H1 (cell line): ENCODE data around the gene AKT1. TPM values are rescaled to one million over a fixed set of nuclear protein-coding genes. Genes with fewer than 3 reads are reported as not detected.

Source experiments
- CTCF ChIA-PET: fragments of 300-600 bp; sonication (Branson Sonifier 250); formaldehyde crosslinking; loops from one replicate; lab custom pipeline; 2021; ENCODE audit not compliant: partially characterized antibody; lab: Charles Lee
- POLR2A ChIA-PET: fragments of 300-600 bp; sonication (Branson Sonifier 250); formaldehyde crosslinking; loops from one replicate; lab custom pipeline; 2021; ENCODE audit warnings: inconsistent platforms; ENCODE audit not compliant: partially characterized antibody; lab: Charles Lee
- DNase-seq, 2 experiments: peaks; one replicate each; pipeline versions ENCODE4 v3.0.0 to v3.0.0-alpha.2; 2010 to 2022; ENCODE audit warnings: low spot score in 2 of 2, low read depth in 1 of 2, mixed read lengths in 1 of 2
- FAIRE-seq: peaks from 2 replicates; lab custom pipeline; 2011; peaks lifted over from hg19 to GRCh38; lab: Jason Lieb, UNC
- H2AFZ ChIP-seq: 2 replicates; pipeline ENCODE4 v1.8.1; 2012; ENCODE audit warnings: low read length, inconsistent platforms
- H2AK5ac ChIP-seq: 2 replicates; pipeline ENCODE4 v1.6.1; 2013; ENCODE audit warnings: low read depth, low read length
- H2BK120ac ChIP-seq: replicated peaks from 2 replicates; pipeline ENCODE3; 2013; ENCODE audit warnings: low read depth, low read length, inconsistent platforms
- H2BK12ac ChIP-seq: 2 replicates; pipeline ENCODE4 v1.6.1; 2013; ENCODE audit warnings: low read depth, low read length
- H2BK15ac ChIP-seq: 2 replicates; pipeline ENCODE4 v1.6.1; 2013; ENCODE audit warnings: low read length
- H2BK20ac ChIP-seq: 2 replicates; pipeline ENCODE4 v1.6.1; 2013; ENCODE audit warnings: low read length
- H2BK5ac ChIP-seq: 2 replicates; pipeline ENCODE4 v1.6.1; 2013; ENCODE audit warnings: low read depth, low read length
- H3K14ac ChIP-seq: 2 replicates; pipeline ENCODE4 v1.6.1; 2013; ENCODE audit warnings: inconsistent platforms; ENCODE audit not compliant: insufficient read length
- H3K18ac ChIP-seq: 2 replicates; pipeline ENCODE4 v1.6.1; 2013; ENCODE audit warnings: low read length; ENCODE audit errors: extremely low read depth
- H3K23ac ChIP-seq: 2 replicates; pipeline ENCODE4 v1.6.1; 2013; ENCODE audit warnings: inconsistent platforms; ENCODE audit not compliant: insufficient read length
- H3K23me2 ChIP-seq: 2 replicates; pipeline ENCODE4 v1.6.1; 2013; ENCODE audit warnings: low read depth, low read length
- H3K27ac ChIP-seq: 2 replicates; pipeline ENCODE4 v1.6.1; 2011; ENCODE audit warnings: low read depth, low read length, inconsistent platforms
- H3K27me3 ChIP-seq, 4 experiments: replicated peaks in 1 of 4; 1 replicate in 1 of 4; 2 replicates in 3 of 4; pipeline versions ENCODE4 v1.6.1 to v1.8.1; 2011 to 2013; ENCODE audit warnings: low read length in 3 of 4, mild to moderate bottlenecking in 3 of 4, inconsistent platforms in 2 of 4, mixed read lengths in 2 of 4, moderate library complexity in 1 of 4; ENCODE audit not compliant: control insufficient read depth in 3 of 4, insufficient read depth in 3 of 4; ENCODE audit errors: extremely low read depth in 1 of 4
- H3K36me3 ChIP-seq, 4 experiments: 2 replicates each; pipeline versions ENCODE4 v1.6.1 to v1.8.1; 2011 to 2013; ENCODE audit warnings: mild to moderate bottlenecking in 4 of 4, low read length in 3 of 4, moderate library complexity in 2 of 4, control low read depth in 1 of 4, inconsistent platforms in 1 of 4; ENCODE audit not compliant: insufficient read depth in 4 of 4, control insufficient read depth in 2 of 4
- H3K4ac ChIP-seq: replicated peaks from 2 replicates; pipeline ENCODE3; 2013; ENCODE audit warnings: low read length, low read depth, mixed read lengths, inconsistent platforms; ENCODE audit not compliant: insufficient read length
- H3K4me1 ChIP-seq, 4 experiments: replicated peaks in 1 of 4; 1 replicate in 1 of 4; 2 replicates in 3 of 4; pipeline versions ENCODE4 v1.6.1 to v1.8.1; 2011 to 2013; ENCODE audit warnings: low read length in 3 of 4, inconsistent platforms in 2 of 4, mixed read lengths in 1 of 4; ENCODE audit not compliant: insufficient read depth in 4 of 4, control insufficient read depth in 3 of 4
- H3K4me2 ChIP-seq, 2 experiments: 2 replicates each; pipeline versions ENCODE4 v1.6.1 to v1.8.1; 2011 to 2013; ENCODE audit warnings: low read depth in 2 of 2, low read length in 2 of 2, control low read depth in 1 of 2, inconsistent platforms in 1 of 2, mild to moderate bottlenecking in 1 of 2; ENCODE audit not compliant: insufficient read depth in 1 of 2
- H3K4me3 ChIP-seq, 4 experiments: fragments of 200-600, 300-600 bp in 1 of 4; sonication (generic), shearing (Covaris generic), sonication (Bioruptor Twin) in 1 of 4; 2 replicates each; pipeline versions ENCODE4 v1.5.1 to v1.8.1; 2011 to 2016; ENCODE audit warnings: low read length in 4 of 4, low read depth in 3 of 4, control low read depth in 2 of 4, inconsistent platforms in 2 of 4, mild to moderate bottlenecking in 2 of 4, mixed read lengths in 1 of 4, moderate library complexity in 1 of 4; ENCODE audit not compliant: insufficient read depth in 2 of 4; ENCODE audit errors: extremely low read depth in 1 of 4
- H3K56ac ChIP-seq: replicated peaks from 2 replicates; pipeline ENCODE3; 2013; ENCODE audit warnings: low read depth, mild to moderate bottlenecking, mixed read lengths, low read length, inconsistent platforms; ENCODE audit not compliant: insufficient read length
- H3K79me1 ChIP-seq: 2 replicates; pipeline ENCODE4 v1.6.1; 2013; ENCODE audit warnings: low read depth, low read length, control low read depth
- H3K79me2 ChIP-seq, 2 experiments: 2 replicates each; pipeline versions ENCODE4 v1.6.1 to v1.8.1; 2012 to 2013; ENCODE audit warnings: low read length in 2 of 2, mild to moderate bottlenecking in 2 of 2, inconsistent platforms in 1 of 2; ENCODE audit not compliant: insufficient read depth in 2 of 2, control insufficient read depth in 1 of 2
- H3K9ac ChIP-seq, 4 experiments: replicated peaks in 1 of 4; 1 replicate in 1 of 4; 2 replicates in 3 of 4; pipeline versions ENCODE4 v1.6.1 to v1.8.1; 2011 to 2013; ENCODE audit warnings: low read depth in 3 of 4, low read length in 3 of 4, control low read depth in 2 of 4, mild to moderate bottlenecking in 2 of 4, moderate library complexity in 2 of 4, inconsistent platforms in 1 of 4; ENCODE audit errors: extremely low read depth in 1 of 4
- H3K9me3 ChIP-seq, 2 experiments: 2 replicates each; pipeline versions ENCODE4 v1.6.1 to v1.8.1; 2012 to 2013; ENCODE audit warnings: mild to moderate bottlenecking in 2 of 2, moderate library complexity in 2 of 2, control low read depth in 1 of 2, inconsistent platforms in 1 of 2, low read depth in 1 of 2, low read length in 1 of 2, mixed read lengths in 1 of 2; ENCODE audit not compliant: insufficient read depth in 2 of 2
- H4K20me1 ChIP-seq, 2 experiments: replicated peaks in 1 of 2; 2 replicates each; pipeline versions ENCODE3 to v1.8.1; 2011 to 2013; ENCODE audit warnings: inconsistent platforms in 2 of 2, low read length in 2 of 2, mild to moderate bottlenecking in 1 of 2; ENCODE audit not compliant: insufficient read depth in 2 of 2, control insufficient read depth in 1 of 2
- H4K5ac ChIP-seq: 2 replicates; pipeline ENCODE4 v1.6.1; 2013; ENCODE audit warnings: low read length, low read depth, mixed read lengths, inconsistent platforms; ENCODE audit not compliant: insufficient read length
- H4K8ac ChIP-seq: 2 replicates; pipeline ENCODE4 v1.8.0; 2013; ENCODE audit warnings: mild to moderate bottlenecking, moderate library complexity, low read length, inconsistent platforms; ENCODE audit not compliant: insufficient read depth; ENCODE audit errors: extremely low read depth
- H4K91ac ChIP-seq: replicated peaks from 2 replicates; pipeline ENCODE3; 2013; ENCODE audit warnings: low read length, mixed read lengths, inconsistent platforms; ENCODE audit not compliant: insufficient read length
- BACH1 ChIP-seq: IDR thresholded peaks from 2 replicates; pipeline ENCODE4 v1.6.1; 2012; ENCODE audit warnings: low read length, improper control_type of control experiment
- CREB1 ChIP-seq: IDR thresholded peaks from 2 replicates; pipeline ENCODE4 v1.6.1; 2012; ENCODE audit warnings: inconsistent platforms
- NANOG ChIP-seq: IDR thresholded peaks from 2 replicates; pipeline ENCODE4 v1.6.1; 2011; ENCODE audit warnings: low read length, low read depth, mild to moderate bottlenecking, inconsistent platforms; ENCODE audit not compliant: insufficient read depth, poor library complexity, severe bottlenecking
- POLR2AphosphoS5 ChIP-seq: IDR thresholded peaks from 2 replicates; pipeline ENCODE4 v1.6.1; 2011; ENCODE audit warnings: low read depth, low read length
- SUZ12 ChIP-seq: fragments of 200-600 bp; sonication (generic); IDR thresholded peaks from 2 replicates; pipeline ENCODE4 v1.6.1; 2012; ENCODE audit warnings: mild to moderate bottlenecking, inconsistent platforms, low read length, moderate library complexity, mixed read lengths
- TCF12 ChIP-seq: IDR thresholded peaks from 2 replicates; pipeline ENCODE4 v1.6.1; 2011; ENCODE audit warnings: low read depth, mild to moderate bottlenecking, low read length
- WGBS, 2 experiments: shearing (Covaris generic) in 1 of 2; methylation state at CpG; one replicate each; pipeline versions ENCODE4 v1.1.6 to v1.1.7; 2013 to 2015; ENCODE audit warnings: low lambda C conversion rate in 2 of 2, mixed read lengths in 2 of 2, inconsistent platforms in 1 of 2, low coverage in 1 of 2, missing lambda C conversion rate in 1 of 2; ENCODE audit not compliant: insufficient replicate concordance in 2 of 2, insufficient coverage in 1 of 2, insufficient read length in 1 of 2; ENCODE audit errors: extremely low coverage in 1 of 2, missing lambda C conversion rate in 1 of 2; 5-methylcytosine and 5-hydroxymethylcytosine counted together
- polyA plus RNA-seq, 7 experiments: library from polyadenylated mRNA; depleted of rRNA in 3 of 7; stranded (reverse) in 5 of 7; unstranded in 2 of 7; fragments of >200 nt in 5 of 7; fragments of 200-250 nt in 2 of 7; gene quantifications; 1 replicate in 5 of 7; 2 replicates in 1 of 7; 4 replicates in 1 of 7; pipeline versions ENCODE4 v1.2.1 to v1.2.3, GENCODE V29; 2011 to 2013; ENCODE audit warnings: missing spikeins in 2 of 7, mixed read lengths in 2 of 7
- total RNA-seq: library from RNA; stranded (reverse); fragmentation: NEBNext Ultra II Directional; extraction: Animal tissue kit (Norgen Biotek cat#: 25700); gene quantifications from 2 replicates; pipeline ENCODE4 v1.2.1, GENCODE V29; 2021

Gene AKT1
- total and polyA plus RNA-seq, 2 of the 8 experiments (the other 6 are each of a cell fraction or from before 2014, with no cell fraction given), result 68.1 to 71.5 TPM

- ChIA-PET POLR2A (interaction anchor here (1.0 to 1.8 kb wide), 3 partner anchors 18 to 31 kb away, joined by 3 to 4 read pairs (median 4); no protein-coding TSS in a partner anchor), CTCF (interaction anchor here (1.3 to 2.4 kb wide), 5 partner anchors 17 to 35 kb away, joined by 5 to 10 read pairs (median 8); no protein-coding TSS in a partner anchor)
- Histone ChIP-seq H3K18ac (no peak overlapping the region), H4K5ac (no peak overlapping the region), H3K4me3 (peak overlapping the region; percentile 44 to 75 (median 56); a peak in 7 of 8 replicates), H3K4me2 (peak overlapping the region; percentile 72 to 94), H3K79me2 (no peaks in the 10 kb centered on the region), H3K9me3 (no peaks in the 10 kb centered on the region), H2BK12ac (no peak overlapping the region), H2BK120ac (no peak overlapping the region), H3K27ac (no peak overlapping the region), H2BK5ac (no peak overlapping the region), H3K23me2 (peaks cover 17% of the 10 kb centered on the region), H2BK20ac (no peak overlapping the region), H3K27me3 (peaks cover 20 to 61% (median 49%) of the 10 kb centered on the region in 4 experiments), H3K23ac (no peak overlapping the region), H3K4me1 (peaks cover 0 to 21% (median 17%) of the 10 kb centered on the region in 4 experiments; a peak in 6 of 7 replicates), H3K36me3 (no peaks in the 10 kb centered on the region), H3K9ac (no peak overlapping the region), H4K91ac (no peak overlapping the region)
- DNase-seq (no peak), FAIRE-seq (no peak)
- 76% methylated on average over 37 of the region's 45 CpGs; no CpG with 5 or more reads in 1 of the 2 experiments for WGBS, 2 experiments
- TF ChIP-seq NANOG (no peak), SUZ12 (peak; percentile 54; the same call in 1 of the 2 replicates), BACH1 (no peak), POLR2AphosphoS5 (no peak), TCF12 (no peak), CREB1 (no peak)
- TF ChIP-seq, all 59 proteins: peak for 1
- peaks cover 3 to 13% of the 10 kb centered on the region in 2 experiments for H4K20me1 ChIP-seq
- no peak overlapping the region for H2BK15ac ChIP-seq
- no peaks in the 10 kb centered on the region for H3K79me1 ChIP-seq
- no peak overlapping the region for H3K14ac ChIP-seq
- H2AK5ac ChIP-seq, result no peak overlapping the region
- H3K4ac ChIP-seq, result no peak overlapping the region
- no peak overlapping the region for H2AFZ ChIP-seq
- 0 out of 2 replicates have a peak overlapping the region, but pooled peaks have one; percentile 51 for H4K8ac ChIP-seq
- H3K56ac ChIP-seq, result no peak overlapping the region
These were observed 6.2 kb upstream of the AKT1 start for GRCh38 chr14:104801520-104802393.
